ENCODE measurements around the gene SMOC1. TPM values are rescaled to one million over a fixed set of nuclear protein-coding genes. Genes with fewer than 3 reads are reported as not detected.

SMOC1 gene
- total RNA-seq, 1 donor from 2014 or later: 89.3 TPM

DNA sequence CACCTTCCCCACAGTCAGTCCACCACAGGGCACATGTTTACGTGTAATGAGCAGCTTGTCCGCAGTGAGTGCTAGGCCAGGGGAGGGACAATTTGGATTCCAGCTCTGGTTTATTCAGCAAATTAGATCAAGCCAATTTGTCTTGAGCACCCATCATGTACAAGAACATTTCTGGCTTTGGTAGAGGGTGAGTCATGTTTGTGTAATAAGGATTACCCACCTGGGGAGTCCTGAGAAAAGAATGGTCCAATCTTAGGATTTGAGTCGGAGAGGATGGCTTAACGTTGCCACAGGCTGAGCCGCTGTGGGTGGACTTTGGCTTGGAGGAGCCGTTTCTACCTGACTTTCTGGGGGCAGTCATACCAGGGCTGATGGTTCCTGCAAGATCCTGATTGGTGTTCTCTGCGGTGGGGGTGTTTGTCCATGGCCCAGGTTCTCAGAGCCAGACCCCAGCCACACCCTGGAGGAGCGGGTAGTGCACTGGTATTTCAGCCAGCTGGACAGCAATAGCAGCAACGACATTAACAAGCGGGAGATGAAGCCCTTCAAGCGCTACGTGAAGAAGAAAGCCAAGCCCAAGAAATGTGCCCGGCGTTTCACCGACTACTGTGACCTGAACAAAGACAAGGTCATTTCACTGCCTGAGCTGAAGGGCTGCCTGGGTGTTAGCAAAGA is 143.7 kb downstream of the SMOC1 start:
- Histone ChIP-seq H3K27me3 (no peaks in the 10 kb centered on the region), H3K4me3 (no peak overlapping the region), H2AFZ (replicated peaks) (no peak overlapping the region), H3K9me3 (ENCODE audit: low read depth) (no peaks in the 10 kb centered on the region), H3K27ac (no peak overlapping the region), H3F3A (ENCODE audit: low read depth) (peaks cover 13% of the 10 kb centered on the region), H3K9ac (no peak overlapping the region), H4K20me1 (ENCODE audit: low read depth) (peaks cover 29% of the 10 kb centered on the region), H3K4me1 (peaks cover 7% of the 10 kb centered on the region), H3K4me2 (no peak overlapping the region), H3K79me2 (ENCODE audit: low read depth) (no peaks in the 10 kb centered on the region), H3K36me3 (peaks cover 8% of the 10 kb centered on the region)
- Mint-ChIP-seq H3K4me3 (no peak overlapping the region), H3K27ac (no peak overlapping the region), H3K36me3 (peaks cover 10% of the 10 kb centered on the region), H3K27me3 (ENCODE audit: insufficient read depth, low read depth) (peaks cover 4% of the 10 kb centered on the region), H3K4me1 (peaks cover 18% of the 10 kb centered on the region), H3K9me3 (no peaks in the 10 kb centered on the region)
- DNase-seq (ENCODE audit: low spot score): no peak
- TF ChIP-seq CTCF (IDR thresholded peaks at IDR 0.05) (no peak), EZH2phosphoT487 (IDR thresholded peaks at IDR 0.05) (no peak), EZH2 (IDR thresholded peaks at IDR 0.05) (no peak)

DNA sequence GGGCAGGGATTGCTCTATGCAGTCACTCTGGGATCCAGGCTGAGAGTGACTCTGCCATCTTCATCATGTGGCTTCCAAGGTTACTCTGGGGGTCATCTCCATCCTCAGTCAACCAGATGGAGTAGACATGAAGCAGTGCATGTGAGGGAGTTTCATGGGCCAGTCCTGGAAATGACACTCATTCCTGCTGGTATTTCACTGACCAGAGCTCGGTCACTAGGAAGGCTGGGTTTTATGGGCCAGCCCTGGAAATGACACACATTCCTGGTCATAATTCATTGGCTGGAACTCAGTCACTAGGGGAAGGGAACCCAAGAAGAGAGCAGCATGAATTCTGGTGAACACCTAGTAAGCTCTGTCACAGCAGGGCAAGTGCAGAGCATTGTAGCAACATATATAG is 144.7 kb downstream of the SMOC1 start:
- H3K9me3 ChIP-seq (ENCODE audit: low read depth): no peaks in the 10 kb centered on the region
- peaks cover 31% of the 10 kb centered on the region for H4K20me1 ChIP-seq (ENCODE audit: low read depth)
- peaks cover 18% of the 10 kb centered on the region for H3F3A ChIP-seq (ENCODE audit: low read depth)
- Mint-ChIP-seq H3K4me3 (no peak overlapping the region), H3K27ac (no peak overlapping the region), H3K4me1 (peaks cover 20% of the 10 kb centered on the region), H3K36me3 (peaks cover 8% of the 10 kb centered on the region), H3K9me3 (no peaks in the 10 kb centered on the region), H3K27me3 (ENCODE audit: insufficient read depth, low read depth) (peaks cover 2% of the 10 kb centered on the region)
- H3K9ac ChIP-seq: no peak overlapping the region
- no peak for DNase-seq (ENCODE audit: low spot score)
- H3K4me2 ChIP-seq: no peak overlapping the region
- H3K36me3 ChIP-seq: peaks cover 8% of the 10 kb centered on the region
- no peak overlapping the region for H2AFZ ChIP-seq (replicated peaks)
- H3K79me2 ChIP-seq (ENCODE audit: low read depth): no peaks in the 10 kb centered on the region
- H3K4me3 ChIP-seq: no peak overlapping the region
- H3K27ac ChIP-seq: no peak overlapping the region
- TF ChIP-seq CTCF (IDR thresholded peaks at IDR 0.05) (no peak), EZH2phosphoT487 (IDR thresholded peaks at IDR 0.05) (no peak), EZH2 (IDR thresholded peaks at IDR 0.05) (no peak)
- peaks cover 7% of the 10 kb centered on the region for H3K4me1 ChIP-seq
- no peaks in the 10 kb centered on the region for H3K27me3 ChIP-seq

- Histone ChIP-seq H3K4me2 (no peak overlapping the region), H3K4me3 (no peak overlapping the region), H3K4me1 (peaks cover 19% of the 10 kb centered on the region), H3K27me3 (no peaks in the 10 kb centered on the region), H3K27ac (no peak overlapping the region), H4K20me1 (ENCODE audit: low read depth) (peaks cover 31% of the 10 kb centered on the region), H2AFZ (replicated peaks) (no peak overlapping the region), H3K9me3 (ENCODE audit: low read depth) (no peaks in the 10 kb centered on the region), H3K79me2 (ENCODE audit: low read depth) (no peaks in the 10 kb centered on the region), H3K36me3 (peaks cover 5% of the 10 kb centered on the region), H3F3A (ENCODE audit: low read depth) (peaks cover 19% of the 10 kb centered on the region), H3K9ac (no peak overlapping the region)
- DNase-seq (ENCODE audit: low spot score): peak; percentile 86
- Mint-ChIP-seq H3K4me1 (peaks cover 19% of the 10 kb centered on the region), H3K9me3 (no peaks in the 10 kb centered on the region), H3K36me3 (peaks cover 11% of the 10 kb centered on the region), H3K4me3 (no peak overlapping the region), H3K27ac (no peak overlapping the region), H3K27me3 (ENCODE audit: insufficient read depth, low read depth) (peaks cover 5% of the 10 kb centered on the region)
- TF ChIP-seq CTCF (IDR thresholded peaks at IDR 0.05) (peak; percentile 92), EZH2 (IDR thresholded peaks at IDR 0.05) (no peak)
Observed at GRCh38 chr14:70027785-70028428, 148.7 kb downstream of the SMOC1 start.
